Bronchial epithelial cell (primary cell): ENCODE results near the gene IPO4. TPM values are rescaled to one million over a fixed set of nuclear protein-coding genes. Genes with fewer than 3 reads are reported as not detected.
A peak's percentile ranks its signal among the peaks of the same experiment; 100 is the strongest.

Source experiments
- DNase-seq: peaks from one replicate; pipeline ENCODE4 v3.0.0-alpha.2; 2010; ENCODE audit warnings: low read depth
- FAIRE-seq: peaks from 2 replicates; lab custom pipeline; 2011; peaks lifted over from hg19 to GRCh38; lab: Jason Lieb, UNC
- H3K27me3 ChIP-seq: 2 replicates; pipeline ENCODE4 v1.5.1; 2011; ENCODE audit warnings: low read length; ENCODE audit not compliant: control insufficient read depth, insufficient read depth
- H3K36me3 ChIP-seq: 2 replicates; pipeline ENCODE4 v1.5.1; 2011; ENCODE audit warnings: low read length; ENCODE audit not compliant: control insufficient read depth, insufficient read depth
- H3K4me3 ChIP-seq: 2 replicates; pipeline ENCODE4 v1.5.1; 2011; ENCODE audit warnings: mild to moderate bottlenecking, low read depth, low read length, control low read depth
- total RNA-seq: library from RNA; depleted of rRNA; stranded (reverse); fragments of >200 nt; gene quantifications from 2 replicates; pipeline ENCODE4 v1.2.1, GENCODE V29; 2014
- TF ChIP-seq, protein P1 (sequence below): IDR thresholded peaks from 2 replicates; pipeline ENCODE4 v1.5.1; 2011; ENCODE audit warnings: mild to moderate bottlenecking, moderate library complexity, low read length, control low read depth, inconsistent platforms; ENCODE audit not compliant: insufficient read depth, severe bottlenecking

Gene IPO4
- total RNA-seq, 1 donor from 2014 or later: 41.9 TPM

DNA sequence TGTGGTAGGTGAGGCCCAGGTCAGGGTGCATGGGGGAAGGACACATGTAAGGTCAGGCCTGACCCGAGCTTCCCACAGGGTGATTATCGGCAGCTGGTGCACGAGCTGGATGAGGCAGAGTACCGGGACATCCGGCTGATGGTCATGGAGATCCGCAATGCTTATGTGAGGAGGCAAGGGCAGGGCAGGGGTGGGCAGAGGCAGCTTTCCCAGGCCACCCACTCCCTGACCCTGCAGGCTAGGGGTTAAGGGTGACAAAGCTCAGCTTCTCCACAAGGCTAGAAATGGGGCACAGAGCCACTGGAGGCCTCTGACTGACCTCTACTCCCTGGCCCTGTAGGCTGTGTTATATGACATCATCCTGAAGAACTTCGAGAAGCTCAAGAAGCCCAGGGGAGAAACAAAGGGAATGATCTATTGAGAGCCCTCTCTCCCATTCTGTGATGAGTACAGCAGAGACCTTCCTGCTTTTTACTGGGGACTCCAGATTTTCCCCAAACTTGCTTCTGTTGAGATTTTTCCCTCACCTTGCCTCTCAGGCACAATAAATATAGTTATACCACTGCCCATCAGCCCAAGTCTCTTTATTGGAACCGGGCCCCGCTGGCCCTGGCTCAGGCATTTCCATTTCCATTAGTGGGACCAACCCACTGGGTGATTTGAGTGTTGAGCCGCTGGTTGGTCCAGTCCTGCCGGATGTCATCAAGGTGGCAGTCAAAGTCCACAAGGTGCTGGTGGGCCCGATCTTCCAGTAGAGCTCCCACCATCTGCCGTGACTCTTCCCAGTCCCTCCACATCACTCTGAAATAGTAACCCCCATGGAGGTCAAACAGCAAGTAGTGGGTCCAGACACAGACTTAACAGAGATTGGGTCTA is 50.0 kb downstream of the IPO4 start:
- DNase-seq (no peak), FAIRE-seq (no peak)
- TF ChIP-seq, protein P1, sequence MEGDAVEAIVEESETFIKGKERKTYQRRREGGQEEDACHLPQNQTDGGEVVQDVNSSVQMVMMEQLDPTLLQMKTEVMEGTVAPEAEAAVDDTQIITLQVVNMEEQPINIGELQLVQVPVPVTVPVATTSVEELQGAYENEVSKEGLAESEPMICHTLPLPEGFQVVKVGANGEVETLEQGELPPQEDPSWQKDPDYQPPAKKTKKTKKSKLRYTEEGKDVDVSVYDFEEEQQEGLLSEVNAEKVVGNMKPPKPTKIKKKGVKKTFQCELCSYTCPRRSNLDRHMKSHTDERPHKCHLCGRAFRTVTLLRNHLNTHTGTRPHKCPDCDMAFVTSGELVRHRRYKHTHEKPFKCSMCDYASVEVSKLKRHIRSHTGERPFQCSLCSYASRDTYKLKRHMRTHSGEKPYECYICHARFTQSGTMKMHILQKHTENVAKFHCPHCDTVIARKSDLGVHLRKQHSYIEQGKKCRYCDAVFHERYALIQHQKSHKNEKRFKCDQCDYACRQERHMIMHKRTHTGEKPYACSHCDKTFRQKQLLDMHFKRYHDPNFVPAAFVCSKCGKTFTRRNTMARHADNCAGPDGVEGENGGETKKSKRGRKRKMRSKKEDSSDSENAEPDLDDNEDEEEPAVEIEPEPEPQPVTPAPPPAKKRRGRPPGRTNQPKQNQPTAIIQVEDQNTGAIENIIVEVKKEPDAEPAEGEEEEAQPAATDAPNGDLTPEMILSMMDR: no peak
- H3K4me3 ChIP-seq: no peak overlapping the region
- no peaks in the 10 kb centered on the region for H3K27me3 ChIP-seq
- peaks cover 11% of the 10 kb centered on the region for H3K36me3 ChIP-seq

- TF ChIP-seq, protein P1: no peak
- FAIRE-seq: no peak
- Histone ChIP-seq H3K27me3 (no peaks in the 10 kb centered on the region), H3K36me3 (peaks cover 11% of the 10 kb centered on the region), H3K4me3 (no peak overlapping the region)
- DNase-seq: no peak
These were observed 50.9 kb downstream of the IPO4 start for GRCh38 chr14:24137529-24138395.

GRCh38 chr14:24136684-24137528 is 51.7 kb downstream of the IPO4 start:
- FAIRE-seq: no peak

GRCh38 chr14:24135834-24136683 is 52.6 kb downstream of the IPO4 start, which contains the start of gene PSME1:
Gene PSME1, plus strand, starts transcription at chr14:24136194. Its CDS starts 69 bp downstream, at chr14:24136263.
- Histone ChIP-seq H3K4me3 (peak within 1 kb of the TSS; percentile 67), H3K27me3 (no peaks in the 10 kb centered on the region), H3K36me3 (peaks cover 12% of the 10 kb centered on the region)
- FAIRE-seq (no peak), DNase-seq (peak; percentile 68)
- TF ChIP-seq, protein P1: no peak

More at GRCh38 chr14:24136684-24137528, 51.7 kb downstream of the IPO4 start:
- DNase-seq: no peak
- H3K4me3 ChIP-seq: peak overlapping the region; percentile 67
- no peaks in the 10 kb centered on the region for H3K27me3 ChIP-seq
- peaks cover 12% of the 10 kb centered on the region for H3K36me3 ChIP-seq
- TF ChIP-seq, protein P1: no peak

DNA sequence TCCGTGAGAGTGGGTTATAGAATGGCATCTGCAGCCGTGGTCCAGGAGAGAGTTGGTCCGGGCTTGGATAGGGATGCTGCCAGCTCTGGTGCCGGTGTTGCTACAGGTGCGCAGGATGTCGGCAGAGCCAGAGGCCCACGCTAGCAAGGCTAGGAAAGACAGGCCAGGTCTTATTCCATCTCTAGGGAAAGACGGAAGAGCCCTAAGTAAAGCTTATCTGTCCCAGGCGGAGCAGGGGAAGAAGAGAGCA is 53.1 kb downstream of the IPO4 start:
- TF ChIP-seq, protein P1: no peak
- DNase-seq (no peak), FAIRE-seq (no peak)
- Histone ChIP-seq H3K36me3 (peaks cover 12% of the 10 kb centered on the region), H3K27me3 (no peaks in the 10 kb centered on the region), H3K4me3 (peak overlapping the region; percentile 67)
